ENCODE measurements around the gene NAV1. TPM values are rescaled to one million over a fixed set of nuclear protein-coding genes. Genes with fewer than 3 reads are reported as not detected.
A peak's percentile ranks its signal among the peaks of the same experiment; 100 is the strongest.

NAV1 gene
- total RNA-seq, 1 donor from 2014 or later = 44.9 TPM

- TF ChIP-seq, protein P1, sequence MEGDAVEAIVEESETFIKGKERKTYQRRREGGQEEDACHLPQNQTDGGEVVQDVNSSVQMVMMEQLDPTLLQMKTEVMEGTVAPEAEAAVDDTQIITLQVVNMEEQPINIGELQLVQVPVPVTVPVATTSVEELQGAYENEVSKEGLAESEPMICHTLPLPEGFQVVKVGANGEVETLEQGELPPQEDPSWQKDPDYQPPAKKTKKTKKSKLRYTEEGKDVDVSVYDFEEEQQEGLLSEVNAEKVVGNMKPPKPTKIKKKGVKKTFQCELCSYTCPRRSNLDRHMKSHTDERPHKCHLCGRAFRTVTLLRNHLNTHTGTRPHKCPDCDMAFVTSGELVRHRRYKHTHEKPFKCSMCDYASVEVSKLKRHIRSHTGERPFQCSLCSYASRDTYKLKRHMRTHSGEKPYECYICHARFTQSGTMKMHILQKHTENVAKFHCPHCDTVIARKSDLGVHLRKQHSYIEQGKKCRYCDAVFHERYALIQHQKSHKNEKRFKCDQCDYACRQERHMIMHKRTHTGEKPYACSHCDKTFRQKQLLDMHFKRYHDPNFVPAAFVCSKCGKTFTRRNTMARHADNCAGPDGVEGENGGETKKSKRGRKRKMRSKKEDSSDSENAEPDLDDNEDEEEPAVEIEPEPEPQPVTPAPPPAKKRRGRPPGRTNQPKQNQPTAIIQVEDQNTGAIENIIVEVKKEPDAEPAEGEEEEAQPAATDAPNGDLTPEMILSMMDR (conservative IDR thresholded peaks at IDR 0.05) = no peak
- Mint-ChIP-seq H3K4me3 (no peak overlapping the region), H3K27ac (no peak overlapping the region), H3K4me1 (ENCODE audit: unreplicated experiment) (peaks cover 22% of the 10 kb centered on the region), H3K27me3 (no peaks in the 10 kb centered on the region), H3K36me3 (no peaks in the 10 kb centered on the region), H3K9me3 (no peaks in the 10 kb centered on the region)
- no peak for DNase-seq (ENCODE audit: extremely low spot score, unreplicated experiment)
Measured at GRCh38 chr1:201568265-201568664, 29.3 kb downstream of the NAV1 start.

- DNase-seq (ENCODE audit: extremely low spot score, unreplicated experiment) = no peak
- Mint-ChIP-seq H3K9me3 (no peaks in the 10 kb centered on the region), H3K4me1 (ENCODE audit: unreplicated experiment) (peaks cover 25% of the 10 kb centered on the region), H3K27me3 (no peaks in the 10 kb centered on the region), H3K4me3 (no peak overlapping the region), H3K36me3 (no peaks in the 10 kb centered on the region), H3K27ac (no peak overlapping the region)
- TF ChIP-seq, protein P1 (conservative IDR thresholded peaks at IDR 0.05) = no peak
Measured at GRCh38 chr1:201568859-201569294, 29.9 kb downstream of the NAV1 start.

DNA sequence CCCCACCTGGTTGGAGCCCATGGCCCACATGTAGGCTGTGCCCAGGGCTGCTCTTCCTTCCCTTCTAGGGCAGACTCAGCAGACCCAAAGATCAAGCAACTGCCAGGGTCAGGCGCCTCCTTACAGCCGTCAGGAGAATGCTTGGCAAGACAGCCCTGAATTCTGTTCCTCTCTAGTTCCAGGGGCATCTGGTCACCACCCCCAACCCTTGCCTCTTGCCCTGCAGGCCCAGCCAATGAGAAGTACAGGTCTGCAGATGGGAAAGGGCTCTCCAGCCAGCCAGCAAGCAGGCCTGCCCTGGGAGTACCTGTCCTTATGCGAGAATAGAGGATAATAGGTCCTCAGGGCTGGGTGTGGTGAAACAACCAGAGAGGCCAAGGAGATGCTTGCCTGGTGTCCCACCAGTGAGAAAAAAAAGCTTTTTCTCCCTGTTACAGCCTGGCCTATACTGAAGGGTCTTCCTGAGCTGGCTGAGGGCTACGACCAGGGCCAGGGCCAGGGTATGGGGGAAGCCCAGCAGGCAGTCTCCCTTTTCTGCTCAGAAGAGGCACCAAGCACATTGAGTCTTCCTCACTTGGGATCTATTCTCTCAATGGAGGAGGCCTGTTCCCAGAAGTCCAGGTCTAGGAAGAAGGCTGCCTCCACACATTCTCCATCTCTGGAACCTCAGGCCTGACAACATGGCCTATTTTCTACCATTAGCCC lies 31.4 kb downstream of the NAV1 start:
- Mint-ChIP-seq H3K36me3 (no peaks in the 10 kb centered on the region), H3K27me3 (no peaks in the 10 kb centered on the region), H3K27ac (peak overlapping the region; percentile 7), H3K9me3 (no peaks in the 10 kb centered on the region), H3K4me1 (ENCODE audit: unreplicated experiment) (peaks cover 29% of the 10 kb centered on the region), H3K4me3 (no peak overlapping the region)
- no peak for DNase-seq (ENCODE audit: extremely low spot score, unreplicated experiment)
- TF ChIP-seq, protein P1 (conservative IDR thresholded peaks at IDR 0.05) = no peak

- peaks cover 28% of the 10 kb centered on the region for H3K4me1 Mint-ChIP-seq (ENCODE audit: unreplicated experiment)
- no peaks in the 10 kb centered on the region for H3K27me3 Mint-ChIP-seq
- TF ChIP-seq, protein P1 (conservative IDR thresholded peaks at IDR 0.05) = no peak
- no peaks in the 10 kb centered on the region for H3K36me3 Mint-ChIP-seq
- H3K4me3 Mint-ChIP-seq = no peak overlapping the region
- H3K9me3 Mint-ChIP-seq = peaks cover 1% of the 10 kb centered on the region
- DNase-seq (ENCODE audit: extremely low spot score, unreplicated experiment) = no peak
- H3K27ac Mint-ChIP-seq = peak overlapping the region; percentile 7
Measured at GRCh38 chr1:201570886-201571624, 32.1 kb downstream of the NAV1 start.

- no peaks in the 10 kb centered on the region for H3K36me3 Mint-ChIP-seq
- no peak for DNase-seq (ENCODE audit: extremely low spot score, unreplicated experiment)
- H3K27me3 Mint-ChIP-seq = no peaks in the 10 kb centered on the region
- TF ChIP-seq, protein P1 (conservative IDR thresholded peaks at IDR 0.05) = no peak
- H3K4me3 Mint-ChIP-seq = no peak overlapping the region
- no peak overlapping the region for H3K27ac Mint-ChIP-seq
- peaks cover 28% of the 10 kb centered on the region for H3K4me1 Mint-ChIP-seq (ENCODE audit: unreplicated experiment)
- peaks cover 9% of the 10 kb centered on the region for H3K9me3 Mint-ChIP-seq
Measured at GRCh38 chr1:201573030-201573429, 34.1 kb downstream of the NAV1 start.

Measured in type B pancreatic cell (in vitro differentiated cells).